Testis (tissue), 2 donors: Measurements from ENCODE around the gene STYXL1.

Source experiments
- CTCF ChIP-seq, 3 experiments: fragments of 450-650 bp in 2 of 3; fragments of 200-600 bp in 1 of 3; sonication (generic) in 1 of 3; IDR thresholded peaks; one replicate each; pipeline ENCODE4 v1.5.1; 2016 to 2019; ENCODE audit warnings: antibody characterized with exemption in 3 of 3, mild to moderate bottlenecking in 2 of 3, moderate library complexity in 1 of 3
- POLR2A ChIP-seq: fragments of 450-650 bp; IDR thresholded peaks from one replicate; pipeline ENCODE4 v1.6.1; 2017; ENCODE audit warnings: antibody characterized with exemption, mild to moderate bottlenecking, moderate library complexity

GRCh38 chr7:75965617-75966016, 82.2 kb downstream of the STYXL1 start:
- no peak for TF ChIP-seq CTCF (IDR thresholded peaks at IDR 0.05)
- no peak for TF ChIP-seq POLR2A
